Erythroblast (primary cell): Measurements from ENCODE around the gene TRMT6.

Source experiments
- GATA1 ChIP-seq: IDR thresholded peaks from 2 replicates; pipeline ENCODE4 v1.6.1; 2011; ENCODE audit warnings: low read depth, mild to moderate bottlenecking, control low read depth, low read length, moderate library complexity
- POLR2A ChIP-seq: IDR thresholded peaks from 2 replicates; pipeline ENCODE4 v1.6.1; 2011; ENCODE audit warnings: mild to moderate bottlenecking, low read length

DNA sequence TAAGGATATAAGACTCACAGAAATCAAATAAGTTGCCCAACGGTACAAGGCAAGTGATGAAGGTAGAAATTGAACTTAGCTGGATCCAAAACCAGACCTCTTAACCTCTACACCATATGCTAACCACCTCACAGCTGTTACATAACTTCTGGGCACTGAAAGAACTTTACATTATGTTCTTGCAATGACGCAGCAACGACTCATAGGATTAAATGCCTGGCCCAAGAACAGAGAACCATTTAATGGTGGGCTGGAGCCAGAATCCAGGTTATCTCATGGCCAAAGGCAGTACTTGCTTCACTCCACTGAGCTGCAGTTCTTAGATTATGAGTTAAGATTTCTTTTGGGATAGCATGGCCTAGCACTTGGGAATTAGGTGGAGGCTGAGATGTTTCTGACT, 4.4 kb downstream of the TRMT6 start:
- TF ChIP-seq POLR2A (no peak), GATA1 (no peak)
